Pancreas (tissue), 10 donors: ENCODE measurements around the gene NUS1. TPM values are rescaled to one million over a fixed set of nuclear protein-coding genes. Genes with fewer than 3 reads are reported as not detected.
"Not testable (repeated sequence)": the region's sequence is repeated elsewhere in the genome, so short reads cannot be mapped to it uniquely, and the experiment has no call there.

ENCODE experiments used
- ATAC-seq, 4 donors: fragments of 200-7000 bp; cut with Tn5 transposase; one replicate each; pipeline versions ENCODE4 v1.8.0 to v1.9.1; 2020; ENCODE audit warnings: mild to moderate bottlenecking in 4 of 4, moderate library complexity in 4 of 4
- DNase-seq, 6 donors: peaks; one replicate each; pipeline ENCODE4 v3.0.0-alpha.2; 2020
- FAIRE-seq: peaks from 2 replicates; lab custom pipeline; 2012; peaks lifted over from hg19 to GRCh38; lab: Jason Lieb, UNC
- H3K27ac ChIP-seq, 4 donors: fragments of 200-600 bp; sonication (generic); 1 replicate in 3 of 4; 2 replicates in 1 of 4; pipeline versions ENCODE4 v1.5.0 to v1.8.0; 2020
- H3K27me3 ChIP-seq, 4 donors: fragments of 200-600 bp; one replicate each; pipeline ENCODE4 v1.8.0; 2021
- H3K36me3 ChIP-seq, 3 donors: fragments of 200-600 bp; sonication (generic) in 1 of 3; one replicate each; pipeline versions ENCODE4 v1.5.0 to v1.8.0; 2020 to 2021
- H3K4me1 ChIP-seq, 3 donors: fragments of 200-600 bp; one replicate each; pipeline ENCODE4 v1.8.0; 2021
- H3K4me3 ChIP-seq, 4 donors: fragments of 200-600 bp; sonication (generic) in 2 of 4; one replicate each; pipeline versions ENCODE4 v1.5.0 to v1.8.0; 2020 to 2021
- H3K9me3 ChIP-seq, 4 donors: fragments of 200-600 bp; one replicate each; pipeline ENCODE4 v1.8.0; 2021
- WGBS, 2 donors: extraction: QIAGEN DNeasy Blood & Tissue Kit; methylation state at CpG; one replicate each; pipeline ENCODE4 v1.1.7; 2013; 5-methylcytosine and 5-hydroxymethylcytosine counted together
- intact Hi-C, 3 donors: fragments of 100-400 bp; cut with DNase I; formaldehyde crosslinking; loops; one replicate each; pipeline versions ENCODE4 v1.11.1 to v1.14.2; 2022
- polyA plus RNA-seq, 2 donors: library from polyadenylated mRNA; stranded (reverse); fragments of 200-250 nt; gene quantifications; one replicate each; pipeline ENCODE4 v1.2.3, GENCODE V29; 2013
- total RNA-seq, 6 donors: library from RNA; stranded (reverse); fragmentation: NEBNext Ultra II Directional in 4 of 6; extraction: Animal tissue kit (Norgen Biotek cat#: 25700) in 4 of 6; gene quantifications; one replicate each; pipeline versions ENCODE4 v1.2.1 to v1.2.4, GENCODE V29; 2021 to 2023
- TF ChIP-seq, protein P1 (sequence below), 4 donors: fragments of 200-600 bp; sonication (generic) in 3 of 4; IDR thresholded peaks; one replicate each; pipeline versions ENCODE4 v1.5.0 to v1.8.0; 2021; ENCODE audit warnings: antibody characterized with exemption in 4 of 4
- donor health status: healthy with polysubstance abuse.
- donor health status: DM: no; HTN: no; CAD: no; lungs with moderate emphysema.
- donor health status: DM: no; HTN: no; CAD: no.
- donor health status: control.
- donor health status: control.
- donor health status: Bipolar disorder and iron deficiency.
- donor health status: DM: yes; HTN: yes; CAD: no.
- donor health status: DM: no; HTN: no; CAD: no.
- donor health status: DM: no; HTN: no; CAD: no.
- donor health status: DM: yes; HTN: yes; CAD: no.

NUS1 gene
- total and polyA plus RNA-seq, 8 donors: 9.3 to 22.2 (median 15.8) TPM

DNA sequence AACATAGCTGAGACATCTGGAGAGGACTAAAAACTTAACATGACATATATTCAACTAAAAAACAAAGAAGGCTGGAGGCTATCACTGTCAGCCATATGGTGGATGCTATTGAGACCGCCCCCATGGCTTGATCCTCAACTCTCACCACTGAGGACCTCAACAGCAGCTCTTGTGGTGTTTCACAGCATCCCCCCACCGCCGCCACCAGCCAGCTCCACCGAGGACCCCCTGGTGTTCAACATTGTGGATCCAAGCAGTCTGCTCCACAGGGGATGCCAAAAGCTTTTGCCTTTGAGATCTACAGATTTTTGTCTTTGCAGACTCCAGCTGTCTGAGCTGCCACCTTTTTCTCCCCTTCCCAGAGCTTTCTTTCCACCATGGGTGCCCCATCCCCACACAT, 64.6 kb downstream of the NUS1 start:
- 51 to 59% methylated on average over 4 of the region's 4 CpGs for WGBS, 2 donors
- H3K4me1 ChIP-seq: no peaks in the 10 kb centered on the region
- H3K27me3 ChIP-seq: no peaks in the 10 kb centered on the region
- DNase-seq (peak in 1 of 6 donors; percentile 26), ATAC-seq (no peak), FAIRE-seq (no peak)
- H3K36me3 ChIP-seq: no peaks in the 10 kb centered on the region
- TF ChIP-seq, protein P1, sequence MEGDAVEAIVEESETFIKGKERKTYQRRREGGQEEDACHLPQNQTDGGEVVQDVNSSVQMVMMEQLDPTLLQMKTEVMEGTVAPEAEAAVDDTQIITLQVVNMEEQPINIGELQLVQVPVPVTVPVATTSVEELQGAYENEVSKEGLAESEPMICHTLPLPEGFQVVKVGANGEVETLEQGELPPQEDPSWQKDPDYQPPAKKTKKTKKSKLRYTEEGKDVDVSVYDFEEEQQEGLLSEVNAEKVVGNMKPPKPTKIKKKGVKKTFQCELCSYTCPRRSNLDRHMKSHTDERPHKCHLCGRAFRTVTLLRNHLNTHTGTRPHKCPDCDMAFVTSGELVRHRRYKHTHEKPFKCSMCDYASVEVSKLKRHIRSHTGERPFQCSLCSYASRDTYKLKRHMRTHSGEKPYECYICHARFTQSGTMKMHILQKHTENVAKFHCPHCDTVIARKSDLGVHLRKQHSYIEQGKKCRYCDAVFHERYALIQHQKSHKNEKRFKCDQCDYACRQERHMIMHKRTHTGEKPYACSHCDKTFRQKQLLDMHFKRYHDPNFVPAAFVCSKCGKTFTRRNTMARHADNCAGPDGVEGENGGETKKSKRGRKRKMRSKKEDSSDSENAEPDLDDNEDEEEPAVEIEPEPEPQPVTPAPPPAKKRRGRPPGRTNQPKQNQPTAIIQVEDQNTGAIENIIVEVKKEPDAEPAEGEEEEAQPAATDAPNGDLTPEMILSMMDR (IDR thresholded peaks at IDR 0.05): no peak
- intact Hi-C loops: no loop called here
- no peaks in the 10 kb centered on the region for H3K9me3 ChIP-seq
- no peak overlapping the region for H3K4me3 ChIP-seq
- no peak overlapping the region for H3K27ac ChIP-seq

DNA sequence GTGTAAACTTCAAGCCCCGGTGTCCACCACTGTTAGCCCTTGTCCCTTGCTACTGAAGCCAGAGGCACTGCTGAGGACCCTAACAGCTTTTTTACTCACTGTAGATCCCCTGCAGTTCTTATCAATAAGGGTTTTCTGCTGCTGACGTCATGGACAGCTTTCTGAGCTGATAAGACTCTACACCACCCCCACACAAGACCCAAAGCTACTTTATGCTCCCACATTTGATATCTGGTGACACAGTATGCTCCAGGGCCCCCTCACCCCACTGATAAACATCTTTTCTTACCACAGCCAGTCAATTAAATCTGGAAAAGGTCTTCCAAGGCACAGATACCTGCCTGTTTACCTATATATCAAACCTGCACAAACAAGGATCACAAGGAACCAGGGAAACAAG, 65.3 kb downstream of the NUS1 start:
- H3K27me3 ChIP-seq: no peaks in the 10 kb centered on the region
- no peaks in the 10 kb centered on the region for H3K9me3 ChIP-seq
- FAIRE-seq (no peak), ATAC-seq (no peak), DNase-seq (no peak)
- WGBS, 2 donors: 41 to 45% methylated on average over 2 of the region's 2 CpGs
- H3K4me1 ChIP-seq: no peaks in the 10 kb centered on the region
- no peak overlapping the region for H3K4me3 ChIP-seq
- TF ChIP-seq, protein P1 (IDR thresholded peaks at IDR 0.05): no peak
- no peaks in the 10 kb centered on the region for H3K36me3 ChIP-seq
- no peak overlapping the region for H3K27ac ChIP-seq
- intact Hi-C loops: no loop called here

DNA sequence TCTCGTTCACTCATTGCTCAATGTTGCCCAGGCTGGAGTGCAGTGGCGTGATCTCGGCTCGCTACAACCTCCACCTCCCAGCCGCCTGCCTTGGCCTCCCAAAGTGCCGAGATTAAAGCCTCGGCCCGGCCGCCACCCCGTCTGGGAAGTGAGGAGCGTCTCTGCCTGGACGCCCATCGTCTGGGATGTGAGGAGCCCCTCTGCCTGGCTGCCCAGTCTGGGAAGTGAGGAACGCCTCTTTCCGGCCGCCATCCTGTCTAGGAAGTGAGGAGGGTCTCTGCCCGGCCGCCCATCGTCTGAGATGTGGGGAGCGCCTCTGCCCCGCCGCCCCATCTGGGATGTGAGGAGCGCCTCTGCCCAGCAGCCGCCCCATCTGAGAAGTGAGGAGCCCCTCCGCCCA, 75.4 kb downstream of the NUS1 start:
- intact Hi-C loops, FAIRE-seq, H3K4me3 ChIP-seq, H3K27me3 ChIP-seq, ATAC-seq, H3K9me3 ChIP-seq, H3K27ac ChIP-seq, H3K4me1 ChIP-seq, H3K36me3 ChIP-seq: not testable (repeated sequence)
- peak in 1 of 6 donors; percentile 25 for DNase-seq
- 88 to 94% methylated on average over 25 of the region's 25 CpGs for WGBS, 2 donors

Other genes with a start within 250 kb of the NUS1 start
- under 1 TPM in 5 of 6 donors, not detected in 1; 0.03 to 0.09 (median 0.05) TPM for gene ROS1, start 249.5 kb upstream of the NUS1 start, total RNA-seq
- under 1 TPM in 1 of 2 donors, not detected in 1; 0.02 TPM for gene ROS1, start 249.5 kb upstream of the NUS1 start, polyA plus RNA-seq
- 10 to 100 TPM in 1 of 6 donors, 1 to 10 TPM in 5; 4.8 to 12.2 (median 6.4) TPM for gene DCBLD1, start 192.8 kb upstream of the NUS1 start, total RNA-seq
- gene DCBLD1, start 192.8 kb upstream of the NUS1 start, polyA plus RNA-seq: 10 to 100 TPM in 1 of 2 donors, 1 to 10 TPM in 1; 4.8 to 12.8 TPM
- gene GOPC, start 73.0 kb upstream of the NUS1 start, total RNA-seq: 10 to 100 TPM in 1 of 6 donors, 1 to 10 TPM in 5; 5.1 to 13.9 (median 7.2) TPM
- 10 to 100 TPM in 1 of 2 donors, 1 to 10 TPM in 1; 9.7 to 13.6 TPM for gene GOPC, start 73.0 kb upstream of the NUS1 start, polyA plus RNA-seq
- 1 to 10 TPM in 2 of 6 donors, under 1 TPM in 4; 0.14 to 2.1 (median 0.37) TPM for gene SLC35F1, start 231.8 kb downstream of the NUS1 start, total RNA-seq
- gene SLC35F1, start 231.8 kb downstream of the NUS1 start, polyA plus RNA-seq: under 1 TPM; 0.23 to 0.31 TPM